GM19043 (cell line): ENCODE results near the gene PAPPA.

Experiments used
- ATAC-seq: cut with Tn5 transposase; IDR thresholded peaks from one replicate; pipeline ENCODE4 v1.9.1; 2021; ENCODE audit warnings: low read depth; ENCODE audit not compliant: unreplicated experiment

PAPPA gene

DNA sequence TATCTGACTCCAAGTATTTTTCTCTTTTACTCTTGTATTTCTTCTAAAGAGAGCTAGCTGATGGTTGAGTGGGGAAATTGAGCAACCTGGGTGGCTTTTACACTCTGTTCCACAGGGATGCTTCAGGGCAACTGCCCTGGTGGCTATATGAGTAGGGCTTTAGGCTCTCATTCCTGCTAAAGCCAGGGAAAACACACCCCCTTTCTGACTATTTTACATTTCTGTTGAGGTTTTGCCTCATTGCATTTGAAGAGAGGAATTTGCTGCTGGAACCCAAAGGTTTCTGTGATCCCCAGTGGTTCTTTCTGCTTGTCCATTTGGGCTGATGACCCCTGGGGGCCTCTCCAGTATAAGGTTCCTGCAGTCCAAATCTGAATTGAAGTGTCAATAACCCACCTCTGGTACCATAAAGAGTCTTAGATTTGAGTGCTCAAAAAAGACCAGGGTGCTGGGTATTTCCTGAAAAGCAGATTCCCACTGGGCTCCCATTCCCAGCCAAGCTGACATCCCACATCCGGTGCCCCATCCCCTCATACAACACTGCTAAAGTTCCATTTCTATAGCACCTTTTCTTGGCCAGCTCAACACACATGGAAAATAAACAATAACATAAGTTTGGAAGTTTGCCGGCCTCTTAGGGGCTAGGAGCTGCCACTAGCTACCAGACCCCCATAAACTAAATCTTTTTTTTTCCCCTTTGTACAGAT lies 59.5 kb downstream of the PAPPA start:
- ATAC-seq, result no peak

DNA sequence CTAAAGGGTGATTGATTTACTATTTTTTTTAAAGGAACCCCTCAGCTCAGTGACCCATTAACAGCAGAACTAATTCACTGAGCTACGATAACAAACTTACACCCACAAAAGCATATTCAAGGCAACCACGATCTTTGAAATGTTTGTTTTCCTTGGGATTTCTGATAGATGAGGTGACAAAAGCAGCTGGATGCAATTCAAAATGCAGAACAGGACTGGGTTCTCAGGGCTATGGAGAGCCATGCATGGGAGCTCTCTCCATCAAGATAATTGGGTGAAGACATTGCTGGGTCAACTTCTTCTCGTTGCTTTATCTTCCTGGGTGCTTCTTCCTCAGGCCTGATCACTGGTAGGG lies 60.1 kb downstream of the PAPPA start:
- ATAC-seq, result no peak

DNA sequence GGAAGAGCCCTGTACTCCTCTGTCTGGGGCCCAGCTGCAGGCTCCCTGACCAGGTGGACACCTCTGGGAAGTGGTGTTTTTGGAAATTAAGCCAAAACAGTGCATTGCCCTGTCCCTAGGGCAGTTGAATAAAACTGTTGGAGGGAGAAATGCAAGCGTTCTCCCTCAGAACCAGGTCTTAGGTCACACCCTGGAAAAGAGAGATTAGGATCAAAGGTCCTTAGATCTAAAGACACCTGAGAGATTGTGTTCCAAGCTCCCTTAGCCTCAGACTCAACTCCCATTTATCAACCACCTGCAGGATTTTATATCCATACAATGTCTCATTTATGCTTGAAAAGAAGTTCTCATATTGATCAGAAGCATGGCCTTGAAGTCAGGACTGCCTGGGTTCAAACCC lies 64.8 kb downstream of the PAPPA start:
- ATAC-seq, result no peak

DNA sequence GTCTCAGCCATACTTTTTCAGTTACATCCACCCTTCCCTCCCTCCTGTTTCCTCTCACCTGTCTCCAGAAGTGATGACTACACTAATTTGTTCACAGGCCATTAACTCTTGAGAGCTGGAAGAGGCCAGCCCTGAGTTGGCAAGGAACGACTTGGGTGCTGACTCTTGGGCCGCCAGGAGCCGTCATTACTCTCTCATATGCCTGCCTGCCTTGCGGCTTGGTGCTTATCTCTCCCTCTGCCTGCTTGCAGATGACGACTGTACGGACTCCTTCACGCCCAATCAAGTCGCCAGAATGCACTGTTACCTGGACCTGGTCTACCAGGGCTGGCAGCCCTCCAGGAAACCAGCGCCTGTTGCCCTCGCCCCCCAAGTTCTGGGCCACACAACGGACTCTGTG lies 66.1 kb downstream of the PAPPA start:
- ATAC-seq, result no peak

DNA sequence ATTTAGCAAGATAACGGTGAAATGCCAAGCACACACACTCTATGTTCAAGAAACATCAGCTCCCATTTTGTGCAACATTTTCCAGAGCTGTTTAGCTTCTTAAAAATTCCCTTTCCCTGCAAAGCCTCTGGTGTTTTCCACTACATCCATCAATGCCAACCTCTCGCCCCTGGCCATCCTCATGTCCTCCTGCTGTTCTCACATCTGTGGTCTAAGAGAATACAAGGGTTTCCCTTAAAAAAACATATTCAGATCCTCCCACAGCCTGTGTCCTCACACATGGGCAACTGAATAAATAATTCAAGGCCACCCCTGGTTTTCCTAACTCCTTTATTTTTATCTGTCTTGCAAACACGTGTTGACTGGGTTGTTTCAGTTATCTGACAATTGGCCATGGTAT lies 70.3 kb downstream of the PAPPA start:
- no peak for ATAC-seq

DNA sequence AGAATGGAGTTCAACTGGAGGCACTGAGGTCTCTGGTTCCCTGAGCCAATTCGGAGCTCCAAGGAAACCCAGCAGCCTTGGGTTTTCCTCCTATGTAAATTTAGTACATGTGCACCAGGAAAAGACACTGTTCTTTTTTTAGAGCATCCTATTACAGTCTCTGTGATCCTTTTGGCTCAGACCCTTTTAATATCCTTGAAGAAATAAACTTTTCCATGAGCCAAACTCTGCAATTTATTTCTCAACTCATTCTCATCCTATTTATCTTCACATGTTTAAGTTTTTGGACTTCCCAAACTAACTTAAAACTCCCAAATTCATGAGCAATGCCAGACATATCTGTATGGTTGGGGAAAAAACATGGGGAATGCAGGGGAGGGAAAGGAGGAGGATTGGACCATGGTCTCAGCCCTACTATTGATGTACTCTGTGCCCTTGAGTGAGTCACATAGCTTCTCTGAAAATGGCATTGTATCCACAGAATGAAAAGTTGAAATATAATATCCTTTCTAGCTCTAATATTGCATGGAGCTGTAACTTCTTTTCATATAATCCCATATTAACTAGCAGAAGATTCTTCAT lies 76.6 kb downstream of the PAPPA start:
- ATAC-seq, result no peak

DNA sequence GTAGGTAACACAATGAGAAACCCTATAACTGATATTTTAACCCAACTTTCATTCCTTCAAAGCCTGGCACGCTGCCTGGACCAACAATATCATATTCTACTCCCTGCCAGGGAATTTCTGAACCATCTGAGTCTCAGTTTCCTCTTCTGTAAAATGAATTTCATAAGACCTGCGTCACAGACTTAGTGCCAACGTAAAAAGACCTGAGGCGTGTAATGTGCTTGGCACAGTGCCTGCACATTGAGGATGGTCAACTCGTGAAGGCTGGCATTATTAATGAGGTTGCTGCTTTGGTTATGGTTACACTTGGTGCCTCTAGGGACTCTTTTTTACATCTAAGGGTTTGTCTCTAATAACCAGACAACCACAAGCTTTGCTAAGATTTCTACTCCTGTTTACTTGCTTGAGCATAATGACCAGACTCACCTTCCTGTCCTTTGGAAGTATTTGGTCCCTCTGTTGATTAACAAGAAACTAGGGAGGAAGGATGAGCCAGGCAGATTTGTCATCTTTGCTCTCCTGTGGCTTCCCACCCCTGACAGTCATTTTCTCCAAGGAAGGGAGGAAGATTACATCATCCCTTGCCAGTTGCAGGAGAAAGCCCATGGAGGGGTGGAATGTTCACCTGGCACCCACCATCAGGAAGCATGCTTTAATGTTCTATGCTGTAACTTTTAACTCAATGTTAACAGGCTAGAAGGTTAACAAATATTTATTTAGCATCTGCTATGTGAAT lies 79.0 kb downstream of the PAPPA start:
- no peak for ATAC-seq

DNA sequence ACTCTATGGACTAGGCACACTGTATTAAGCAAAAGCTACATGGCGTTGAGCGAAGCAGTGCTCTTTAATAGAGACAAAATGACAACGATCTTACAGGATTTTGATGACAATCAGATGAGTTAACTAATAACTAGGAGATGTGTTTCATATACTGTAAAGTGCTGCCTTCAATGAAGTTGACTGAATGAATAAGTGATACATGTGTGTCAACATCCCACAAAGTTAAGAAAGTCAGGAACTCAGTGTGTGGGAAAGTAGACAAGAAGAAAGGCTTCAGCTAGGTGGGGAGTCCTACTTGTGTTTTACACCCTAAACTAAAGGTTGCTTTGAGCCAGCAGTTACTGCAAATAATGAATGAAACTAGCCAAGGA lies 79.6 kb downstream of the PAPPA start:
- no peak for ATAC-seq

DNA sequence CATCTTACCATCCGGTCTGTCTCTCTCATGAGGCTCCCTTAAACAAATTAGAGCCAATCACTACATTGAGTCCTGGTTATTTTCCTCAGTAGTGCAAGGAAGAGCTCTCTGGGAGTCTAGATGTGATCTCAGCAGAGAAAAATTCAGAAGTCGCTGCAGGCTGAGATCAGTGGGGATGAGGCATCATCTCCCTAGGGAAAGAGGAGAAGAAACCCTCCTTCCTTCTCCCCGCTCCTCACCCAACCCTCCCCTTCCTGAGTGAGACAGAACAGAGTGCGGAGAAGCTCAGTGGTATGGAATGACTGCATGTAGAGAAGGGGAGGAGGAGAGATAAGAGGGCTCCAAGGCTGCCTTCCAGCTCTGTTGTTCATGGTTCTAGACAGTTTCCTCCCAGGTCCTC lies 80.5 kb downstream of the PAPPA start:
- ATAC-seq, result no peak

DNA sequence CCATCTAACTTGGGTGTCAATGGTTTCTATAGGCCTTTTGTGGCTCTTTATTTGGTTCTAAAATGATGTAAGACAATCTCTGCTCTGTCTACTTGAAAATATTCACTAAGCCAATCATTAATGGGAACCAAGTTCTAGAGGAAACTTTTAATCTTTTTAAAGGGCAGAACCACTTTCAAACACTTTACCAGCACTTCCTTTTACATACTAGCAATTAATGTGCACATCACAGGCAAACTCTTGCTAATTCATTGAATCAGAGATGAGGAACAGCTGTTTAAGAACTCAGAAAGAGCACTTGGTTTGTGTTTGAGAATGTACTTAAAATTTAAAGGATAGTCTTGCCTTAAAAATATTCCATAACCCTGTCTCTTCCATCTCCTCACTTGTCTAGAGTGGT lies 83.4 kb downstream of the PAPPA start:
- ATAC-seq, result no peak

DNA sequence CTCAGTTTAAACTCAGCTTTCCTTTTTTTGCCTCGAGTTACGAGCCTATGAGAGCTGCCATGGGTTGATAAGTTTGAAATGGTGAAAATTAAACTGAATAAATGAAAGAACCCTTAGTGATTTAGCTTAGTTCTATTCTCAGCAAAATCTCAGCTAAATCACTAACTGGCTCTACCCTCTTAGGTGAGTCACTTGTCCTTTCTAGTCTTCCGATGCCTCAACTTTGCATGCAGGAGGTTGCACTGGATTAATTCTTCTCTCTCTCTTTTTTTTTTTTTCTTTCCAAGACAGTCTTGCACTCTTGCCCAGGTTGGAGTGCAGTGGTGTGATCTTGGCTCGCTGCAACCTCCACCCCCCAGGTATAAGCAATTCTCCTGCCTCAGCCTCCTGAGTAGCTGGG lies 83.9 kb downstream of the PAPPA start:
- no peak for ATAC-seq

DNA sequence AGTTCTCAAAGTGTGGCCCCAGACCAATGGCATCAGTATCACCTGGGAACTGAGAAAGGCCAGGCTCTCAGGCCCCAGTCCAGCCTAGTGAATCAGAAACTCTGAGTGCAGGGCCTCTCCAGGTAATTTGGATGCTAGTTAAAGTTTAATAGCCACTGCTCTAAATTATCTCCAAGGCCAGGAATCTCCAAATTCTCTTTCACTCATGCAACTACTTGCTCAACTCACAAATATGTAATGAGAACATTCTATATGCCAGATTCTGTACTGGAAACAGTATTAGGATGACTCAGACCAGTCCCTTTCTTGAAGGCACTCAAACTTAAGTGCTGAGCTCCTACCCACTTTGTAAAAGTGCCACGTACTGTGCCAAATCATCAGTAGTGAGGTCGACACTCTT lies 84.6 kb downstream of the PAPPA start:
- ATAC-seq, result no peak

DNA sequence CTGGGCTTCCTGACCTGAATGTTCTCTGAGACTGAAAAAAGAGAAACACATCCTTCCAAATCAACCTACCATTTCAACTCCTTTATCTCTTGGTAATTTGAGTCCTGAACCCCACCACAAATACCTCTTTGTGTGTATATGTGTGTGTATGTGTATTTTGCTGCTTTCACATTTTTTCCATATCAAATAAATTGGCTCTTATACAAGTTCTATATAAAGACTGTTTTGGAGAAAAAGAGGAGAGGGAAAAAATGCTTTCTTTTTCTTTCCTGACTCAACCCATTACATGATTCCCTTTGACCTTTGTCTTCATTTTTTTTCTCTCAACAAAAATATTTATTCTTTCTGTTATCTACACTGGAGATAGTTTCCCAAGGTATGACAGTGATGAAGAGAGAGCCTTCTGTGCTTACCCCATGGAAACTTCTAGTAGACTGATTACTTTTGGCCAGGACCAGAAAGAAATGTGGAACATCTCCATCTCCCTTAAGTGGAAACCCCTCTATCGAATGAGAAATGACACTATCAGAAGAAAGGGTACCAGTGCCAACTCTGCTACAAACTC lies 85.3 kb downstream of the PAPPA start:
- ATAC-seq, result no peak

DNA sequence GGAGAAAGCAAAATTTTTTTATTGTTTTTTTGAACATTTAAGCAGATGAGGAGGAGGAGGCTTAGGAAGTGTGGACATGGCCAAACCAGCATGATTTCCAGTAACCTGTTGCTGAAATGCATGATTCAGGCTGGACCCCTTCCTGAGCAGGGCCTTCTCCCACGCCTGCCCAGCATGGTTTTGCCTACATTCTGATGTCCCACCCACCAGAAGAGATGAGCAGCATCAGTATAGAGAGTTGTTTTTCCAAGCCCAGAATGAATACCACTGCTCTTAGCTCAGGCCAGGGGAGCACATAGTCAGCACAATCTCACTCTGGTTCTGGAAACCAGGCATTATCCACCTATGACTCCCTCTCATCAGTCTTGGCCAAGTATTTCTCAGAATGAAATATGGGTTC lies 90.1 kb downstream of the PAPPA start:
- ATAC-seq, result no peak

DNA sequence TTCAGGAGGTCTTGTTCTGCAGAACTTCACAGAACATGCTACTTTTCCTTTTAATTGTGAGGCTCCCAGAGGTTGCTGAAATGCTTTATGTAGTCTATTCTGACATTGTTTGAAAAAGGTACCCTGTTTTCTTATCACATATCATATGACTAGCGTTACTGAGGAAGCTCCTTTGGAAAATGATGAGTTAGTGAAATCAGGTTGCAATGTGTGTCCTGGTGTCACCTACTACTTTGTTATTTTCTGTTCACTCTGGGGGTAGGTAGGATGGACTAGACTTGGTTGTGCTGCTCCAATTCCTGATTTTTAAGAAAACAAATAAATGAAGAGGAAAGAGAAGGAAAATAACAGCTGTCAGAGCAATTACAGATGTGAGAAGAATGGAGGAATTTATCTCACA lies 93.7 kb downstream of the PAPPA start:
- ATAC-seq, result no peak

DNA sequence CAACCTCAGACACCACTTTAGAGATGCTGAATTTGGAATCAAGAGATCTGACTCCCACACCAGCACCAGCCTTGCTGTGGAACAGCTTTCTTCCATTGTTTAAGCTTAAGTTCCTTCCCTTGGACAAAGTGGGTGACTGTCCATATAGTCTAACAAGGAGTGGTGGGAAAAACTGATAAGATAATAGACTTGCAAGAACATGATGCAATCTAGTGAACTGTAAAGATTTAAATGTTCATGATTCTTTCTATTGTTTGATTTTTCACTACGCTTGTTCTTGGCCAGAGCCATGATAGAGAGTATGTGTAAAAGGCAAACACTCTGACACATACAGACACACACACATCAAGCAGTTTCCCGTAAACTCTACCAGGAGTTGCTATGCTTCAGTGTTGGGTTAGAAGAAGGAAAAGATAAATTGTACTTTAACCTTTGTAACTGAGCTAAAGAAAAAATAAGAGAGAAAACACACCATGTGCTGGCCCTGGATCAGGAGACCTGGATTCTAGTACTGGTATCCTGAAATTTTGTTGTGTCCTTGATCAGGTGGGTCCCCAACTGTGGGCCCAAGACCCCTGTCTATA lies 94.3 kb downstream of the PAPPA start:
- no peak for ATAC-seq

DNA sequence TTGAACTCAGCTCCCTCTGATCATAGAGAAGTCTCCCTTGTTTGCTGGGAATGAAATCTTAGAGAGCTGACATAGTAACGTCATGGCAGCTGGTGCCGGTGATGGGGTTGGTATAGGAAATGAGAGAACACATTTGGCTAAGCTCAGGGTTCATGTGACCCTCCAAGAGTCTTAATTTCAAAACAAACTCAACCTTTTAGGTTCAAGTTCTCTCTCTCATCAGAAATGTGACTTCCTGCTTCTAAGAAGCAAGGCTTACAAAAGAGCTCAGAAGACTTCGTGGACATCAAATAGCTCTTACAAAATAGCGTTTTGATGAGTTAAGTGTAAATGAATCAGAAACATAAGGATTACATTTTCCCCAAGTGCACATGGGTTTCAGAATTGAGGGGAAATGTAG lies 97.3 kb downstream of the PAPPA start:
- no peak for ATAC-seq

DNA sequence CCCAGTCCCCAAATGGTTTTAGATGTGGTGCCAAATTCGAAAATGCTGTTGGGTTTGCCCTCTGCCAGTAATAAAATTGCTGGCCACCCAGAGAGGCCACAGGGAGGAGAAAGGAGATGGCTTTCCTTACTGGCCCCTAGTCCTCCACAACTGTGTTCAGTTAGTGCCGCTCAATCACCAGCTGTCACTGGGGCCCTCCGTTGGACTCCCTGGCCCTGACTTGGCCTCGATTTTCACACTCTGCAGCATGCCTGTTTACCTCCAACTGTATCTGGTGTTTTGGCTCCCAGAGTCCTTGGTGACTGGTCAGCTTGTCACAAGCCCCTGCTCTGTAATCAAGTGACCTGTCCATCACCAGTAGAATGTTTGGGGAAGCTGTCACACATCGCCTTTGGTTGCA lies 97.8 kb downstream of the PAPPA start:
- no peak for ATAC-seq

DNA sequence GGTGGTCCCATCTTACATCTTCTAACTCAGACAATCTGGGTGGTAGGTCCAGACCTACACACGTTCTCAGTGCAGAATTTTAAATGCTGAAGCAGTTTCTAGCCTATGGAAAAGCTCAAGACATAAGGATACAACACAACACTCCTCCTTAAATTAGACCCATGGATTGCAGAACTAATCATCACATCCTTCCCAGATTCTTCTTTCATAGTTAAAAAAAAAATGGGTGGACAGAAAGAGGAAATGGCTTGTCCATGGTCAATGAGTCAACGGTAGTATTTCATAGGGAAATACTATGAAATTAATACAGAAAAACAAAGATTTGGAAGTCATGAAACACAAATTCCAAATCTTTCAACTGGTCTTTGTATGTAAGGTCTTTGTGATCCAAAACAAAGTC lies 106.9 kb downstream of the PAPPA start:
- ATAC-seq, result no peak

DNA sequence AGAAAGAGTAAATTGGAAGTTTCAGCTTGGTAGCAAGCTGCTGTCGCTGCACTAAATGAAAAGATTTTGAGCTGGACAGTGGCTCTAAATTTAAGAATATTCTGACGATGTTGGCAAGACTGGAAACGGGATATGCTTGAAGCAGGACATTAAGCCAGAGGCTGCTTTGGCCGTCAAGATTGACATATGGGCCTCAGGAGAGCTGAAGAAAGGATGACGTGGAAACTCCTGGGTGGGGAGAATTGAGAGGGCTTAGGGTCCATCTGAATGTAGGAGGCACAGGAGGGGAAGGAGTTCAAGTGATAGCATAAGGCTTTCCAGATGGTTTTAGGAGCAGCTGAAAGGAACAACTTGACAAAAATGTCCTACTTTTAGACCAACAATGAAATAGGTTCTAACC lies 108.9 kb downstream of the PAPPA start:
- ATAC-seq, result no peak

DNA sequence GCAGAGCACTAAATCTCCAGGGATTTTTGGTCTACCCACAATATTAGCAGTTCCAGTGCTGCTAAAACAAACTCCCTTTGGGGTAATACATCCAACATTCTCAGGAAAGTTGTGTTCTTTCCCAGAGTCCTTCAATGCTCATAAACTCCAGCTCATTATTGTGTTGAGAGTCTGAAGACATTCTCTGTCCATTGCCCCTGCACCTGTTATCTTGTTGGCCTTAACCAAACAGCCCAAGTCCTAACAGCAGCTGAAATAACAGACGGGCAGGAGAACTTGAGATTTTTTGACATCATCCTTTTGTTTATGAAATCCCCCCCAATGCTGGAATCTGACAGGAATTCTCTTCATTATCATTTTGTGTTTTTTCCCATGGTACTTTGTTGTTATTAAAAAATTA lies 110.8 kb downstream of the PAPPA start:
- no peak for ATAC-seq

DNA sequence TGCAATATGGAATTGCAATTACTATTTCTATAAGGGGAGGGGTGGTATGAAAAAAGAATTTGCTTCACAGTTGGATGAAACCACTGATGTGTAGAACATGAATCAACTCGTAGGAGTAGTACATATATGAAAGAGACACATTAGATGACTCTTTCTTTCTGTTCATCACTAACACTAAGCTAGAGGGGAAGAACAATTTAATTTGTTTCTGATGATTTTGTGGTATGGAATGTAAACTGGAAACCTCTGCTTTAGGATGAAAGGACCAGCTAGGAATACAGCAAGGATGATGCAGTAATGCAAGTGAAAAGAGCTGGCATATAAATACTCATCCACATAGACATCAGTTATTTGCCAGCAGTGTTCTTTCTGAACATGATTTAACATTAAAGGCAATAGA lies 113.4 kb downstream of the PAPPA start:
- no peak for ATAC-seq
